Vagina (tissue), 2 donors: ENCODE results near the gene CMIP. TPM values are rescaled to one million over a fixed set of nuclear protein-coding genes. Genes with fewer than 3 reads are reported as not detected.
A peak's percentile ranks its signal among the peaks of the same experiment; 100 is the strongest.

Source experiments
- DNase-seq, 2 donors: peaks; one replicate each; pipeline ENCODE4 v3.0.0-alpha.2; 2017; ENCODE audit errors: extremely low spot score in 2 of 2
- H3K27ac ChIP-seq: fragments of 200-600 bp; sonication (generic); one replicate; pipeline ENCODE4 v1.5.1; 2019
- H3K27me3 ChIP-seq: fragments of 200-600 bp; sonication (generic); one replicate; pipeline ENCODE4 v1.5.1; 2019
- H3K36me3 ChIP-seq, 2 donors: fragments of 200-600 bp; sonication (generic); one replicate each; pipeline ENCODE4 v1.5.1; 2017 to 2019
- H3K4me1 ChIP-seq: fragments of 200-600 bp; sonication (generic); one replicate; pipeline ENCODE4 v1.5.1; 2019
- H3K4me3 ChIP-seq, 2 donors: fragments of 200-600 bp; sonication (generic); 1 replicate in 1 of 2; 2 replicates in 1 of 2; pipeline ENCODE4 v1.5.1; 2016 to 2019
- H3K9me3 ChIP-seq: fragments of 200-600 bp; sonication (generic); one replicate; pipeline ENCODE4 v1.5.1; 2019
- POLR2A ChIP-seq, 2 donors: fragments of 450-650 bp; IDR thresholded peaks; one replicate each; pipeline ENCODE4 v1.6.1; 2017; ENCODE audit warnings: antibody characterized with exemption in 2 of 2, mild to moderate bottlenecking in 2 of 2, moderate library complexity in 2 of 2
- POLR2AphosphoS5 ChIP-seq, 2 donors: sonication (generic); formaldehyde crosslinking; IDR thresholded peaks; one replicate each; pipeline ENCODE4 v1.9.0; 2017; ENCODE audit warnings: antibody characterized with exemption in 2 of 2, mild to moderate bottlenecking in 2 of 2, low read depth in 1 of 2; ENCODE audit not compliant: insufficient read depth in 1 of 2
- intact Hi-C: fragments of 100-400 bp; cut with DNase I; formaldehyde crosslinking; loops from one replicate; pipeline ENCODE4 v1.15.1; 2023
- total RNA-seq: library from RNA; depleted of rRNA; stranded (reverse); fragments of >200 nt; gene quantifications from one replicate; pipeline ENCODE4 v1.2.3, GENCODE V29; 2016
- TF ChIP-seq, protein P1 (sequence below), 3 experiments: fragments of 450-650 bp in 2 of 3; fragments of 200-600 bp in 1 of 3; sonication (generic) in 1 of 3; IDR thresholded peaks; one replicate each; pipeline ENCODE4 v1.5.1; 2017 to 2019; ENCODE audit warnings: antibody characterized with exemption in 3 of 3, mild to moderate bottlenecking in 2 of 3, moderate library complexity in 2 of 3

The CMIP gene
- total RNA-seq, 1 donor from 2014 or later: 66.3 TPM

- Histone ChIP-seq H3K9me3 (no peaks in the 10 kb centered on the region), H3K4me1 (peaks cover 62% of the 10 kb centered on the region), H3K36me3 (peaks cover 0 to 12% of the 10 kb centered on the region in 2 donors), H3K27me3 (no peaks in the 10 kb centered on the region), H3K4me3 (no peak overlapping the region), H3K27ac (peak overlapping the region; percentile 57)
- intact Hi-C loops: no loop called here
- no peak for TF ChIP-seq POLR2AphosphoS5 (IDR thresholded peaks at IDR 0.05; ENCODE audit: insufficient read depth in 1 of 2, low read depth in 1 of 2)
- TF ChIP-seq POLR2A (IDR thresholded peaks at IDR 0.05): no peak
- TF ChIP-seq, protein P1, sequence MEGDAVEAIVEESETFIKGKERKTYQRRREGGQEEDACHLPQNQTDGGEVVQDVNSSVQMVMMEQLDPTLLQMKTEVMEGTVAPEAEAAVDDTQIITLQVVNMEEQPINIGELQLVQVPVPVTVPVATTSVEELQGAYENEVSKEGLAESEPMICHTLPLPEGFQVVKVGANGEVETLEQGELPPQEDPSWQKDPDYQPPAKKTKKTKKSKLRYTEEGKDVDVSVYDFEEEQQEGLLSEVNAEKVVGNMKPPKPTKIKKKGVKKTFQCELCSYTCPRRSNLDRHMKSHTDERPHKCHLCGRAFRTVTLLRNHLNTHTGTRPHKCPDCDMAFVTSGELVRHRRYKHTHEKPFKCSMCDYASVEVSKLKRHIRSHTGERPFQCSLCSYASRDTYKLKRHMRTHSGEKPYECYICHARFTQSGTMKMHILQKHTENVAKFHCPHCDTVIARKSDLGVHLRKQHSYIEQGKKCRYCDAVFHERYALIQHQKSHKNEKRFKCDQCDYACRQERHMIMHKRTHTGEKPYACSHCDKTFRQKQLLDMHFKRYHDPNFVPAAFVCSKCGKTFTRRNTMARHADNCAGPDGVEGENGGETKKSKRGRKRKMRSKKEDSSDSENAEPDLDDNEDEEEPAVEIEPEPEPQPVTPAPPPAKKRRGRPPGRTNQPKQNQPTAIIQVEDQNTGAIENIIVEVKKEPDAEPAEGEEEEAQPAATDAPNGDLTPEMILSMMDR (IDR thresholded peaks at IDR 0.05): no peak
- DNase-seq: no peak
Observed at GRCh38 chr16:81679721-81680430, 235.3 kb downstream of the CMIP start.

DNA sequence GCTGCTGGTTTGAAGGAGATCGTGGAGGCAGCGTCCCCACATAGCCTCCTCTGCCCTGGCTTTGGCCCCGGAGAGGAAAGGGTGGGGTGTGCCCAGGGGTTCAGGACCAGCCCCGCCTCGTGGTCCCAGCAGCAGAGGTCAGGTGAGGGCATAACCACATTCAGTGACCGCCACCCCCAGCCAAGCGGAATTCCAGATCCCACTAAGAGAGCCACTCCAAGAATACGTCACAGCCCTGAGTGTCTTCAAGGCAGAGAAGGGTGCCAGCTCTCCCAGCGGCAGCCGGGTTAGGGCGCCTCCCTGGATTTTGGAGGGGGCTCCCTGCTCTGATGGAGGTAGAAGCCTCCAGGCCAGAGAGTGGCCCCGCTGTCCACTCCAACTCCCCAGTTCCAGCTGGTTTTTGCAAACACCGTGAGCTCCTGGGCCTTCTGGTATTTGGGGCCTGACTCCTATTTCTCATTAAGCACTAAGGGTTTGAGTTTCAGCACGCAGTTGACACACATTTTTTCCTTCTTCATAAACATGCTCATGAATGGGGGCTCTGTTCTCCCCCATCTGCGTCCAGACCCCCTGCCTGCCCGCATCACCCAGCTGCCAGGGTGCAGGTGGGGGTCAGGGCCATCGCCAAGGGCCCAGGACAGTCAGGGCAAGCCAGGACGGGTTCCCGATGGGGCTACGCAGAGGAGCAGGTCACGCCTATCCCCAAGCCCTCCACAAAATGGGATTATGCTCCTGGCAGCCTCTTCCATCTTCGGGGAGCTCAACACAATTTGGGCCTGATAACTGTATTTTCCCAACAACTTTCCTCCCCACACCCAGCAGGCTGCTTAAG is 236.1 kb downstream of the CMIP start:
- Histone ChIP-seq H3K4me3 (no peak overlapping the region), H3K27ac (peak overlapping the region; percentile 57), H3K36me3 (peaks cover 0 to 12% of the 10 kb centered on the region in 2 donors), H3K9me3 (no peaks in the 10 kb centered on the region), H3K4me1 (peaks cover 61% of the 10 kb centered on the region), H3K27me3 (no peaks in the 10 kb centered on the region)
- TF ChIP-seq POLR2AphosphoS5 (IDR thresholded peaks at IDR 0.05; ENCODE audit: insufficient read depth in 1 of 2, low read depth in 1 of 2) (no peak), POLR2A (IDR thresholded peaks at IDR 0.05) (no peak)
- TF ChIP-seq, protein P1 (IDR thresholded peaks at IDR 0.05): no peak
- intact Hi-C loops: no loop called here
- no peak for DNase-seq

DNA sequence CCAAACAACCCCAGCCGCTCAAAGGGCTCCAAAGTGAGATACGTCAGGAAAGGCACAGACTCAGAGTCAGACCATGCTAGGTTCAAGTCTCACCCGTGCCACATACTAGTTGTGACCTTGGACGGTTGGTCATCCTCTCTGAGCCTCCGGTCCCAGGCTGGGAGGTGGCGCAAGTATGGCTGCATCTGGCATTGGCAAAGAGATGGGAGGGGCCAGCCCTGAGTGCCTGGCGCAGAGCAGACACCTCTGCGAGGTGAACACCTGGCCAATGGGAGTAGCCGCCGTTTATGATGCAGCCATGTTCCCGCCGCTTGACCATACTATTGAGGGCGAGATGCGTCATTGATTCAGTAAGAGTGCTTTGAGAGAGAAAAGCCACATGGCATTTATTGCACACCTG is 236.7 kb downstream of the CMIP start:
- peaks cover 0 to 12% of the 10 kb centered on the region in 2 donors for H3K36me3 ChIP-seq
- H3K9me3 ChIP-seq: no peaks in the 10 kb centered on the region
- no peak for DNase-seq
- no peak for TF ChIP-seq POLR2AphosphoS5 (IDR thresholded peaks at IDR 0.05; ENCODE audit: insufficient read depth in 1 of 2, low read depth in 1 of 2)
- TF ChIP-seq POLR2A (IDR thresholded peaks at IDR 0.05): no peak
- TF ChIP-seq, protein P1 (IDR thresholded peaks at IDR 0.05): no peak
- H3K4me1 ChIP-seq: peaks cover 61% of the 10 kb centered on the region
- H3K27ac ChIP-seq: no peak overlapping the region
- H3K4me3 ChIP-seq: no peak overlapping the region
- H3K27me3 ChIP-seq: no peaks in the 10 kb centered on the region
- intact Hi-C loops: no loop called here

- peaks cover 49% of the 10 kb centered on the region for H3K4me1 ChIP-seq
- intact Hi-C loops: no loop called here
- peaks cover 0 to 7% of the 10 kb centered on the region in 2 donors for H3K36me3 ChIP-seq
- no peak overlapping the region for H3K4me3 ChIP-seq
- H3K27ac ChIP-seq: no peak overlapping the region
- no peaks in the 10 kb centered on the region for H3K9me3 ChIP-seq
- no peaks in the 10 kb centered on the region for H3K27me3 ChIP-seq
- TF ChIP-seq, protein P1 (IDR thresholded peaks at IDR 0.05): no peak
- TF ChIP-seq POLR2A (IDR thresholded peaks at IDR 0.05) (no peak), POLR2AphosphoS5 (IDR thresholded peaks at IDR 0.05; ENCODE audit: insufficient read depth in 1 of 2, low read depth in 1 of 2) (no peak)
- no peak for DNase-seq
Observed at GRCh38 chr16:81684242-81684837, 239.7 kb downstream of the CMIP start.
